Caco-2 (cell line): ENCODE data around the gene BMERB1. TPM values are rescaled to one million over a fixed set of nuclear protein-coding genes. Genes with fewer than 3 reads are reported as not detected.
"Not testable (repeated sequence)": the region's sequence is repeated elsewhere in the genome, so short reads cannot be mapped to it uniquely, and the experiment has no call there.

Source experiments
- BruUV-seq: library from RNA; stranded (reverse); fragments of 400-500 nt; replicated peaks from 2 replicates; lab custom pipeline; 2021; lab: Mats Ljungman, UMichigan
- CTCF ChIA-PET: fragments of 300-600 bp; sonication (Branson Sonifier 250); formaldehyde crosslinking; loops from one replicate; lab custom pipeline; 2022; ENCODE audit warnings: antibody characterized with exemption; lab: Charles Lee
- POLR2A ChIA-PET: fragments of 300-600 bp; sonication (Branson Sonifier 250); formaldehyde crosslinking; loops from one replicate; lab custom pipeline; 2022; ENCODE audit warnings: antibody characterized with exemption; lab: Charles Lee
- DNase-seq, 2 experiments: peaks; one replicate each; pipeline versions ENCODE4 v3.0.0 to v3.0.0-alpha.2; 2020 to 2022
- H3K27me3 ChIP-seq: replicated peaks from 2 replicates; pipeline ENCODE4 v1.6.0; 2011; ENCODE audit warnings: low read length; ENCODE audit not compliant: control insufficient read depth, insufficient read depth
- H3K36me3 ChIP-seq: 2 replicates; pipeline ENCODE4 v1.5.1; 2011; ENCODE audit warnings: low read length; ENCODE audit not compliant: control insufficient read depth, insufficient read depth
- H3K4me1 ChIP-seq: fragments of 250-450 bp; sonication (Bioruptor Pico); 2 replicates; pipeline ENCODE4 v1.5.1; 2020; ENCODE audit warnings: mild to moderate bottlenecking
- H3K4me3 ChIP-seq: 2 replicates; pipeline ENCODE4 v1.5.1; 2011; ENCODE audit warnings: low read depth, mild to moderate bottlenecking, control low read depth, low read length
- H3K9me3 ChIP-seq: fragments of 250-450 bp; sonication (Bioruptor Pico); 2 replicates; pipeline ENCODE4 v1.5.1; 2020; ENCODE audit warnings: mild to moderate bottlenecking, moderate library complexity
- H3K27ac Mint-ChIP-seq: one replicate; pipeline ENCODE4 v1.8.0; 2022; ENCODE audit warnings: mixed read lengths; ENCODE audit not compliant: unreplicated experiment
- H3K27me3 Mint-ChIP-seq: one replicate; pipeline ENCODE4 v1.8.0; 2022; ENCODE audit warnings: mixed read lengths; ENCODE audit not compliant: insufficient read depth, unreplicated experiment
- H3K36me3 Mint-ChIP-seq: one replicate; pipeline ENCODE4 v1.8.0; 2022; ENCODE audit warnings: mild to moderate bottlenecking, mixed read lengths; ENCODE audit not compliant: insufficient read depth, unreplicated experiment
- H3K4me1 Mint-ChIP-seq: one replicate; pipeline ENCODE4 v1.8.0; 2022; ENCODE audit warnings: low read depth, mixed read lengths; ENCODE audit not compliant: unreplicated experiment
- H3K4me3 Mint-ChIP-seq: one replicate; pipeline ENCODE4 v1.8.0; 2022; ENCODE audit warnings: mild to moderate bottlenecking, moderate library complexity, mixed read lengths; ENCODE audit not compliant: unreplicated experiment
- H3K9me3 Mint-ChIP-seq: one replicate; pipeline ENCODE4 v1.8.0; 2022; ENCODE audit warnings: mixed read lengths; ENCODE audit not compliant: unreplicated experiment
- CTCF ChIP-seq, 2 experiments: fragments of 200-600 bp in 1 of 2; IDR thresholded peaks; 1 replicate in 1 of 2; 2 replicates in 1 of 2; pipeline versions ENCODE4 v1.5.1 to v1.8.0; 2011 to 2022; ENCODE audit warnings: antibody characterized with exemption in 1 of 2, control low read depth in 1 of 2, inconsistent platforms in 1 of 2, low read depth in 1 of 2, low read length in 1 of 2, mild to moderate bottlenecking in 1 of 2, moderate library complexity in 1 of 2; ENCODE audit not compliant: insufficient read depth in 1 of 2, severe bottlenecking in 1 of 2, unreplicated experiment in 1 of 2
- intact Hi-C: fragments of 100-400 bp; cut with micrococcal nuclease; formaldehyde crosslinking; loops from one replicate; pipeline ENCODE4 v1.10.0; 2022; ENCODE audit not compliant: unreplicated experiment
- total RNA-seq: library from RNA; stranded (reverse); gene quantifications from 2 replicates; pipeline ENCODE4 v1.2.3, GENCODE V29; 2022

The BMERB1 gene
- total RNA-seq, 1 experiment from 2014 or later = not detected

GRCh38 chr16:15564604-15565339 is 130.4 kb downstream of the BMERB1 start:
- no peak overlapping the region for H3K27ac Mint-ChIP-seq
- H3K4me3 Mint-ChIP-seq = no peak overlapping the region
- no peaks in the 10 kb centered on the region for H3K4me1 ChIP-seq
- H3K4me1 Mint-ChIP-seq = no peaks in the 10 kb centered on the region
- ChIA-PET POLR2A (no interaction called here), CTCF (no interaction called here)
- no peak for TF ChIP-seq CTCF (IDR thresholded peaks at IDR 0.05; ENCODE audit: insufficient read depth in 1 of 2, low read depth in 1 of 2, low read length in 1 of 2, severe bottlenecking in 1 of 2, unreplicated experiment in 1 of 2)
- H3K27me3 Mint-ChIP-seq = no peaks in the 10 kb centered on the region
- DNase-seq = no peak
- no peaks in the 10 kb centered on the region for H3K9me3 ChIP-seq
- H3K27me3 ChIP-seq = no peaks in the 10 kb centered on the region
- no TSS peak for BruUV-seq
- H3K36me3 Mint-ChIP-seq = no peaks in the 10 kb centered on the region
- no peaks in the 10 kb centered on the region for H3K36me3 ChIP-seq
- no peaks in the 10 kb centered on the region for H3K9me3 Mint-ChIP-seq
- intact Hi-C loops = no loop called here
- H3K4me3 ChIP-seq = no peak overlapping the region

GRCh38 chr16:15566095-15566494 is 131.7 kb downstream of the BMERB1 start:
- no peaks in the 10 kb centered on the region for H3K27me3 Mint-ChIP-seq
- no peak overlapping the region for H3K4me3 ChIP-seq
- H3K4me1 Mint-ChIP-seq = no peaks in the 10 kb centered on the region
- H3K9me3 ChIP-seq = no peaks in the 10 kb centered on the region
- ChIA-PET POLR2A (no interaction called here), CTCF (no interaction called here)
- BruUV-seq = no TSS peak
- H3K36me3 Mint-ChIP-seq = no peaks in the 10 kb centered on the region
- H3K27me3 ChIP-seq = no peaks in the 10 kb centered on the region
- DNase-seq = no peak
- intact Hi-C loops = no loop called here
- no peak overlapping the region for H3K4me3 Mint-ChIP-seq
- no peaks in the 10 kb centered on the region for H3K36me3 ChIP-seq
- TF ChIP-seq CTCF (IDR thresholded peaks at IDR 0.05; ENCODE audit: insufficient read depth in 1 of 2, low read depth in 1 of 2, low read length in 1 of 2, severe bottlenecking in 1 of 2, unreplicated experiment in 1 of 2) = no peak
- H3K27ac Mint-ChIP-seq = no peak overlapping the region
- H3K9me3 Mint-ChIP-seq = no peaks in the 10 kb centered on the region
- no peaks in the 10 kb centered on the region for H3K4me1 ChIP-seq

DNA sequence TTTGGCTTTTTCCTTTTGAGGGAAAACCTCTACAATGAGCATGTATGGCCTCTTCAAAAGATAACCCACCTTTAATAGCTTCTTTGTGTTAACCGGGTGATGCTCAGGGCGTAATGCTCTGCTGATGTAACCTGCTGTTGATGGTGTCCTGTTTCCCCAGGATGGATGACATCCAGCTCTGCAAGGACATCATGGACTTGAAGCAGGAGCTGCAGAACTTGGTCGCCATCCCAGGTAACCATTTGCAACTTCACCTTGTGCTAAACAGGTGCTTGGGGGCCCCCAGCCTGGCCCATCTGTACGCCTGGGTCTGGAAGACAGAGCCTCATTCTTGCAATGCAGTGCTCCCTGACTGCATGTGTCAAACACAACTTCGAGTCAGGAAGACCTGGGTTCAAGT is 133.4 kb downstream of the BMERB1 start:
- no TSS peak for BruUV-seq
- H3K9me3 ChIP-seq = no peaks in the 10 kb centered on the region
- intact Hi-C loops = no loop called here
- no peak overlapping the region for H3K4me3 Mint-ChIP-seq
- no peaks in the 10 kb centered on the region for H3K36me3 Mint-ChIP-seq
- H3K27me3 Mint-ChIP-seq = no peaks in the 10 kb centered on the region
- H3K27ac Mint-ChIP-seq = no peak overlapping the region
- no peaks in the 10 kb centered on the region for H3K9me3 Mint-ChIP-seq
- H3K36me3 ChIP-seq = no peaks in the 10 kb centered on the region
- POLR2A ChIA-PET = interaction anchor here (0.6 kb wide), 1 partner anchor 12 kb away, joined by 3 read pairs; no protein-coding TSS in a partner anchor
- no peaks in the 10 kb centered on the region for H3K4me1 Mint-ChIP-seq
- CTCF ChIA-PET = no interaction called here
- no peak for TF ChIP-seq CTCF (IDR thresholded peaks at IDR 0.05; ENCODE audit: insufficient read depth in 1 of 2, low read depth in 1 of 2, low read length in 1 of 2, severe bottlenecking in 1 of 2, unreplicated experiment in 1 of 2)
- no peak overlapping the region for H3K4me3 ChIP-seq
- no peaks in the 10 kb centered on the region for H3K27me3 ChIP-seq
- DNase-seq = no peak
- no peaks in the 10 kb centered on the region for H3K4me1 ChIP-seq

- H3K9me3 ChIP-seq, CTCF ChIA-PET, H3K4me3 ChIP-seq, H3K9me3 Mint-ChIP-seq, H3K27me3 ChIP-seq, H3K4me3 Mint-ChIP-seq, DNase-seq, H3K4me1 ChIP-seq, POLR2A ChIA-PET, H3K27ac Mint-ChIP-seq, H3K4me1 Mint-ChIP-seq, H3K36me3 Mint-ChIP-seq, BruUV-seq, intact Hi-C loops, H3K27me3 Mint-ChIP-seq, H3K36me3 ChIP-seq: not testable (repeated sequence)
Measured at GRCh38 chr16:15570666-15571065, 136.3 kb downstream of the BMERB1 start.
